K562 (cell line): Measurements from ENCODE around the gene KCNJ5. TPM values are rescaled to one million over a fixed set of nuclear protein-coding genes. Genes with fewer than 3 reads are reported as not detected.

Experiments
- ATAC-seq: fragments of 200-7000 bp; cut with Tn5 transposase; 3 replicates; pipeline ENCODE4 v1.9.1; 2020; ENCODE audit warnings: moderate library complexity
- BruUV-seq: library from RNA; stranded (reverse); fragments of 400-500 nt; replicated peaks from 2 replicates; lab custom pipeline; 2021; lab: Mats Ljungman, UMichigan
- CTCF ChIA-PET: fragments of 300-600 bp; formaldehyde crosslinking; extraction: SDS; loops from one replicate; lab custom pipeline; 2021; ENCODE audit warnings: low intra/inter-chr PET ratio; lab: Yijun Ruan, JAX
- POLR2A ChIA-PET: fragments of 300-600, 350-650 bp; sonication (Branson Sonifier 250); formaldehyde crosslinking; extraction: SDS; loops from one replicate; lab custom pipeline; 2021; ENCODE audit warnings: antibody characterized with exemption, inconsistent platforms; lab: Yijun Ruan, JAX
- DNase-seq, 4 experiments: peaks; one replicate each; pipeline versions ENCODE4 v3.0.0 to v3.0.0-alpha.2; 2011 to 2018; ENCODE audit warnings: low spot score in 3 of 4, mixed read lengths in 3 of 4; ENCODE audit errors: extremely low read depth in 1 of 4
- FAIRE-seq: peaks from 2 replicates; lab custom pipeline; 2011; peaks lifted over from hg19 to GRCh38; lab: Jason Lieb, UNC
- H2AFZ ChIP-seq: 2 replicates; pipeline ENCODE4 v1.6.0; 2011; ENCODE audit warnings: low read depth, low read length, control low read depth, inconsistent platforms
- H3K27ac ChIP-seq: fragments of 200-600 bp; 3 replicates; pipeline ENCODE4 v1.8.0; 2011; ENCODE audit warnings: low read depth, mild to moderate bottlenecking, control low read depth, inconsistent platforms, low read length, moderate library complexity, mixed read lengths; ENCODE audit errors: extremely low read depth
- H3K27me3 ChIP-seq, 2 experiments: fragments of 300-600 bp in 1 of 2; 2 replicates in 1 of 2; 3 replicates in 1 of 2; pipeline versions ENCODE4 v1.6.0 to v1.8.0; 2011; ENCODE audit warnings: inconsistent platforms in 2 of 2, low read length in 2 of 2, mild to moderate bottlenecking in 1 of 2, mixed read lengths in 1 of 2, moderate library complexity in 1 of 2; ENCODE audit not compliant: control insufficient read depth in 2 of 2, insufficient read depth in 2 of 2
- H3K36me3 ChIP-seq: fragments of 300-600 bp; 3 replicates; pipeline ENCODE4 v1.8.0; 2011; ENCODE audit warnings: mild to moderate bottlenecking, low read length, inconsistent platforms; ENCODE audit not compliant: control insufficient read depth, insufficient read depth
- H3K4me1 ChIP-seq, 2 experiments: fragments of 200-600 bp in 1 of 2; replicated peaks in 1 of 2; 2 replicates in 1 of 2; 3 replicates in 1 of 2; pipeline versions ENCODE4 v1.5.1 to v1.8.0; 2011; ENCODE audit warnings: inconsistent platforms in 2 of 2, low read length in 2 of 2, mild to moderate bottlenecking in 1 of 2, mixed read lengths in 1 of 2, moderate library complexity in 1 of 2; ENCODE audit not compliant: control insufficient read depth in 2 of 2, insufficient read depth in 2 of 2
- H3K4me2 ChIP-seq: 2 replicates; pipeline ENCODE4 v1.6.1; 2011; ENCODE audit warnings: low read length, control low read depth, inconsistent platforms, mixed read lengths; ENCODE audit not compliant: insufficient read depth
- H3K4me3 ChIP-seq: fragments of 200-600 bp; sonication (generic), shearing (Covaris generic); 2 replicates; pipeline ENCODE4 v1.5.1; 2016; ENCODE audit warnings: control low read depth, inconsistent platforms
- H3K79me2 ChIP-seq: fragments of 200-600 bp; 3 replicates; pipeline ENCODE4 v1.8.0; 2011; ENCODE audit warnings: low read length, inconsistent platforms; ENCODE audit not compliant: control insufficient read depth, insufficient read depth
- H3K9ac ChIP-seq, 2 experiments: 2 replicates each; pipeline versions ENCODE4 v1.6.0 to v1.6.1; 2011; ENCODE audit warnings: low read depth in 2 of 2, low read length in 2 of 2, control low read depth in 1 of 2, inconsistent platforms in 1 of 2, mild to moderate bottlenecking in 1 of 2, mixed read lengths in 1 of 2; ENCODE audit not compliant: insufficient read depth in 1 of 2
- H3K9me1 ChIP-seq: one replicate; pipeline ENCODE4 v1.6.0; 2011; ENCODE audit warnings: inconsistent platforms, mild to moderate bottlenecking, low read length, moderate library complexity; ENCODE audit not compliant: control insufficient read depth, insufficient read depth
- H3K9me3 ChIP-seq: replicated peaks from 2 replicates; pipeline ENCODE4 v1.5.1; 2011; ENCODE audit warnings: low read depth, low read length, inconsistent platforms; ENCODE audit not compliant: control insufficient read depth, insufficient read depth
- H4K20me1 ChIP-seq: replicated peaks from 2 replicates; pipeline ENCODE4 v1.6.1; 2011; ENCODE audit warnings: low read length, inconsistent platforms, mixed read lengths; ENCODE audit not compliant: control insufficient read depth, insufficient read depth
- DNMT1 ChIP-seq: fragments of 450-650 bp; IDR thresholded peaks from 2 replicates; pipeline ENCODE4 v1.6.1; 2016; ENCODE audit warnings: antibody characterized with exemption, mild to moderate bottlenecking
- ETS2 ChIP-seq: IDR thresholded peaks from 2 replicates; pipeline ENCODE4 v1.6.1; 2016; ENCODE audit warnings: borderline replicate concordance, missing genetic modification characterization, mild to moderate bottlenecking, moderate library complexity, missing compliant biosample characterization; ENCODE audit not compliant: poor library complexity, severe bottlenecking
- PRMT5 ChIP-seq: sonication (generic); formaldehyde crosslinking; IDR thresholded peaks from 2 replicates; pipeline ENCODE4 v1.5.0; 2020; ENCODE audit warnings: missing genetic modification reagents
- SIRT6 ChIP-seq: IDR thresholded peaks from one replicate; pipeline ENCODE4 v1.6.1; 2012; ENCODE audit warnings: low read depth, mild to moderate bottlenecking, control low read depth, inconsistent platforms, low read length, moderate library complexity
- WGBS: fragments of 100-300 bp; shearing (Covaris generic); methylation state at CpG from one replicate; pipeline ENCODE4 v1.1.6; 2016; ENCODE audit warnings: low coverage, mixed read lengths; ENCODE audit not compliant: insufficient coverage; ENCODE audit errors: missing lambda C conversion rate; 5-methylcytosine and 5-hydroxymethylcytosine counted together
- in situ Hi-C: fragments of 300-500 bp; cut with MboI; formaldehyde crosslinking; loops from 4 replicates; pipeline ENCODE4 v1.15.0; 2018; ENCODE audit warnings: inconsistent platforms, mixed read lengths
- intact Hi-C: fragments of 100-400 bp; cut with micrococcal nuclease; formaldehyde crosslinking; loops from 2 replicates; pipeline ENCODE4 v1.14.2; 2022
- polyA plus RNA-seq, 8 experiments: library from polyadenylated mRNA; depleted of rRNA in 4 of 8; stranded (reverse) in 5 of 8; unstranded in 3 of 8; fragments of >200 nt; fragmentation: Nextera tagmentation in 2 of 8; fragmentation: Illumina TruSeq in 1 of 8; extraction: Ambion mirVana in 2 of 8; extraction: Trizol in 1 of 8; gene quantifications; 2 replicates each; pipeline versions ENCODE4 v1.2.1 to v1.2.3, GENCODE V29; 2011 to 2014; ENCODE audit warnings: inconsistent platforms in 1 of 8, missing spikeins in 1 of 8
- total RNA-seq, 7 experiments: library from RNA; depleted of rRNA in 6 of 7; stranded (reverse); fragments of >200 nt in 6 of 7; fragmentation: Illumina TruSeq in 2 of 7; extraction: Trizol in 2 of 7; gene quantifications; 2 replicates each; pipeline versions ENCODE4 v1.2.1 to v1.2.3, GENCODE V29; 2011 to 2021; ENCODE audit warnings: low replicate concordance in 1 of 7
- TF ChIP-seq, protein P1 (sequence below): fragments of 450-650 bp; IDR thresholded peaks from 2 replicates; pipeline ENCODE4 v1.6.1; 2017; ENCODE audit warnings: mild to moderate bottlenecking, moderate library complexity
- TF ChIP-seq, protein P2 (sequence below), 2 experiments: fragments of 450-650 bp; formaldehyde crosslinking in 1 of 2; IDR thresholded peaks; 2 replicates each; pipeline versions ENCODE4 v1.4.0 to v1.6.1; 2014 to 2020; ENCODE audit warnings: mild to moderate bottlenecking in 2 of 2, borderline replicate concordance in 1 of 2, low read depth in 1 of 2
- TF ChIP-seq, protein P3 (sequence below): fragments of 250-450 bp; sonication (Bioruptor Pico); IDR thresholded peaks from 2 replicates; pipeline ENCODE4 v1.5.0; 2021; ENCODE audit warnings: mild to moderate bottlenecking, borderline replicate concordance

KCNJ5 gene
- total and polyA plus RNA-seq, 9 of the 15 experiments (the other 6 are each of a cell fraction or from before 2014, with no cell fraction given) = 0.04 TPM; not detected in 8

DNA sequence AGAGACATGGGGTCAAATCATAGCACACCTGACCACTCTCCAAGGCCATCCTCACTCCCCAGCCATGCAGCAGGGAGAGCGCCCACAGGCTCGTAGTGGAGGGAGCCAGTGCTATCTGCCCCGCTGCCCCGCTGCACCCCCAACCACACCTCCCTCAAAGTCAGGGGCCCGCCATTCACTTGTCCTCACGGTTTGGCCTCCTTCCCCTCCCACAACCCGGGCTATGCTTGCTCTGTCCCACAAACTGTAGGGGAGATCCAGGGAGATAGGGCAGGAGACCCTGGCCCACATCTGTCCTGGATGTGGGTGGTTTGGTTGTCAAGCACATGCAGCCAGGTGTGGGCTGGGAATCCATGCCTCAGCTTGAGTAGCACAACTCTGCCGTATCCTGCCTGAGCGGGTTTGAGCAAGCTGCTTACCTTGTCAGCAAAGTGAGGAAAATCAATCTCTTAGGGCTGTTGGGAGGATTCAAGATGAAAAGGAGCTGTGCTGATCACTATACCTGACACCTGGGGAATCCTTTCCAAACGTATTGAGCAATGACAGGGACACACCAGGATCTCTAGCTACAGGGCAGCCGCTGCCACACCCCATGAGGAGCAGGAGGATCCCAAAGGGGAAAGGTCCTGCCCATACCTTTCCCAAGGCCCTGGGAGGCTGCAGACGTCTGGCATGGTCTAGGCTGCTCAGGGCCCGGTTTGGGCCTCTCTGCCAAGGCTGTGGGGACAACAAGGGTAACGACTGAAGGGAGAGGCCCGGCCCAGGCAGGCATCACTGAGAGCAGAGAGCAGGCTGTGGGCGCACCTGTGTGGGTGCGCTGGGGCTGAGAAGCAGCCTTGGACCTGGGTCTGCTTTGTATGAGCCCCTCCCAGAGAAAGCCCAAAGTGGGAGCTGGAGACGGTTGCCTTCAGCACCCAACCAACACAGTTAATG, 23.3 kb downstream of the KCNJ5 start:
- no peak overlapping the region for H3K27ac ChIP-seq
- no peaks in the 10 kb centered on the region for H4K20me1 ChIP-seq
- no peak overlapping the region for H3K9ac ChIP-seq
- DNase-seq (no peak), ATAC-seq (no peak), FAIRE-seq (no peak)
- in situ Hi-C loops = no loop called here
- no peak overlapping the region for H3K4me2 ChIP-seq
- no peaks in the 10 kb centered on the region for H3K36me3 ChIP-seq
- H3K27me3 ChIP-seq = peaks cover 0 to 12% of the 10 kb centered on the region in 2 experiments; a peak in 2 of 5 replicates
- under 1% methylated on average over 16 of the region's 18 CpGs for WGBS
- no peaks in the 10 kb centered on the region for H3K9me3 ChIP-seq
- ChIA-PET CTCF (no interaction called here), POLR2A (interaction anchor here (0.6 kb wide), 1 partner anchor 32 kb away, joined by 3 read pairs; no protein-coding TSS in a partner anchor)
- no peak overlapping the region for H2AFZ ChIP-seq
- no TSS peak for BruUV-seq
- intact Hi-C loops = no loop called here
- no peak overlapping the region for H3K4me3 ChIP-seq
- no peaks in the 10 kb centered on the region for H3K79me2 ChIP-seq
- no peaks in the 10 kb centered on the region for H3K9me1 ChIP-seq
- no peaks in the 10 kb centered on the region for H3K4me1 ChIP-seq
- TF ChIP-seq PRMT5 (CRISPR knock-in tag) = no peak
- TF ChIP-seq, protein P1, sequence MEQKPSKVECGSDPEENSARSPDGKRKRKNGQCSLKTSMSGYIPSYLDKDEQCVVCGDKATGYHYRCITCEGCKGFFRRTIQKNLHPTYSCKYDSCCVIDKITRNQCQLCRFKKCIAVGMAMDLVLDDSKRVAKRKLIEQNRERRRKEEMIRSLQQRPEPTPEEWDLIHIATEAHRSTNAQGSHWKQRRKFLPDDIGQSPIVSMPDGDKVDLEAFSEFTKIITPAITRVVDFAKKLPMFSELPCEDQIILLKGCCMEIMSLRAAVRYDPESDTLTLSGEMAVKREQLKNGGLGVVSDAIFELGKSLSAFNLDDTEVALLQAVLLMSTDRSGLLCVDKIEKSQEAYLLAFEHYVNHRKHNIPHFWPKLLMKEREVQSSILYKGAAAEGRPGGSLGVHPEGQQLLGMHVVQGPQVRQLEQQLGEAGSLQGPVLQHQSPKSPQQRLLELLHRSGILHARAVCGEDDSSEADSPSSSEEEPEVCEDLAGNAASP = no peak
- TF ChIP-seq ETS2 = no peak
- TF ChIP-seq, protein P2, sequence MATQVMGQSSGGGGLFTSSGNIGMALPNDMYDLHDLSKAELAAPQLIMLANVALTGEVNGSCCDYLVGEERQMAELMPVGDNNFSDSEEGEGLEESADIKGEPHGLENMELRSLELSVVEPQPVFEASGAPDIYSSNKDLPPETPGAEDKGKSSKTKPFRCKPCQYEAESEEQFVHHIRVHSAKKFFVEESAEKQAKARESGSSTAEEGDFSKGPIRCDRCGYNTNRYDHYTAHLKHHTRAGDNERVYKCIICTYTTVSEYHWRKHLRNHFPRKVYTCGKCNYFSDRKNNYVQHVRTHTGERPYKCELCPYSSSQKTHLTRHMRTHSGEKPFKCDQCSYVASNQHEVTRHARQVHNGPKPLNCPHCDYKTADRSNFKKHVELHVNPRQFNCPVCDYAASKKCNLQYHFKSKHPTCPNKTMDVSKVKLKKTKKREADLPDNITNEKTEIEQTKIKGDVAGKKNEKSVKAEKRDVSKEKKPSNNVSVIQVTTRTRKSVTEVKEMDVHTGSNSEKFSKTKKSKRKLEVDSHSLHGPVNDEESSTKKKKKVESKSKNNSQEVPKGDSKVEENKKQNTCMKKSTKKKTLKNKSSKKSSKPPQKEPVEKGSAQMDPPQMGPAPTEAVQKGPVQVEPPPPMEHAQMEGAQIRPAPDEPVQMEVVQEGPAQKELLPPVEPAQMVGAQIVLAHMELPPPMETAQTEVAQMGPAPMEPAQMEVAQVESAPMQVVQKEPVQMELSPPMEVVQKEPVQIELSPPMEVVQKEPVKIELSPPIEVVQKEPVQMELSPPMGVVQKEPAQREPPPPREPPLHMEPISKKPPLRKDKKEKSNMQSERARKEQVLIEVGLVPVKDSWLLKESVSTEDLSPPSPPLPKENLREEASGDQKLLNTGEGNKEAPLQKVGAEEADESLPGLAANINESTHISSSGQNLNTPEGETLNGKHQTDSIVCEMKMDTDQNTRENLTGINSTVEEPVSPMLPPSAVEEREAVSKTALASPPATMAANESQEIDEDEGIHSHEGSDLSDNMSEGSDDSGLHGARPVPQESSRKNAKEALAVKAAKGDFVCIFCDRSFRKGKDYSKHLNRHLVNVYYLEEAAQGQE (IDR thresholded peaks at IDR 0.05; ENCODE audit: borderline replicate concordance) = no peak
- TF ChIP-seq, protein P2 (CRISPR knock-in tag; IDR thresholded peaks at IDR 0.05; ENCODE audit: low read depth) = no peak
- TF ChIP-seq DNMT1 = no peak
- no peak for TF ChIP-seq SIRT6
- TF ChIP-seq, protein P3, sequence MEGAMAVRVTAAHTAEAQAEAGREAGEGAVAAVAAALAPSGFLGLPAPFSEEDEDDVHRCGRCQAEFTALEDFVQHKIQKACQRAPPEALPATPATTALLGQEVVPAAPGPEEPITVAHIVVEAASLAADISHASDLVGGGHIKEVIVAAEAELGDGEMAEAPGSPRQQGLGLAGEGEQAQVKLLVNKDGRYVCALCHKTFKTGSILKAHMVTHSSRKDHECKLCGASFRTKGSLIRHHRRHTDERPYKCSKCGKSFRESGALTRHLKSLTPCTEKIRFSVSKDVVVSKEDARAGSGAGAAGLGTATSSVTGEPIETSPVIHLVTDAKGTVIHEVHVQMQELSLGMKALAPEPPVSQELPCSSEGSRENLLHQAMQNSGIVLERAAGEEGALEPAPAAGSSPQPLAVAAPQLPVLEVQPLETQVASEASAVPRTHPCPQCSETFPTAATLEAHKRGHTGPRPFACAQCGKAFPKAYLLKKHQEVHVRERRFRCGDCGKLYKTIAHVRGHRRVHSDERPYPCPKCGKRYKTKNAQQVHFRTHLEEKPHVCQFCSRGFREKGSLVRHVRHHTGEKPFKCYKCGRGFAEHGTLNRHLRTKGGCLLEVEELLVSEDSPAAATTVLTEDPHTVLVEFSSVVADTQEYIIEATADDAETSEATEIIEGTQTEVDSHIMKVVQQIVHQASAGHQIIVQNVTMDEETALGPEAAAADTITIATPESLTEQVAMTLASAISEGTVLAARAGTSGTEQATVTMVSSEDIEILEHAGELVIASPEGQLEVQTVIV (CRISPR knock-in tag) = no peak
